ENCODE data around the gene CCT5. TPM values are rescaled to one million over a fixed set of nuclear protein-coding genes. Genes with fewer than 3 reads are reported as not detected.
A peak's percentile ranks its signal among the peaks of the same experiment; 100 is the strongest.

Gene CCT5
- total RNA-seq, 1 experiment from 2014 or later, result 532 TPM

- H3K4me3 Mint-ChIP-seq, result no peak overlapping the region
- H3K9me3 Mint-ChIP-seq, result 0 out of 5 replicates have a peak, but pooled peaks cover 0 to 3% of the 10 kb centered on the region in 2 experiments
- no peaks in the 10 kb centered on the region for H4K20me1 ChIP-seq (ENCODE audit: control insufficient read depth, insufficient read depth, insufficient read length)
- no peak overlapping the region for H3K23ac ChIP-seq (ENCODE audit: insufficient read length, low read depth, low read length)
- no peak overlapping the region for H2AFZ ChIP-seq (ENCODE audit: low read length)
- H4K5ac ChIP-seq (ENCODE audit: insufficient read length, low read depth, low read length), result no peak overlapping the region
- H3K23me2 ChIP-seq (ENCODE audit: insufficient read length, low read depth, low read length, poor library complexity, severe bottlenecking), result no peaks in the 10 kb centered on the region
- H2BK15ac ChIP-seq (ENCODE audit: low read depth, low read length), result no peak overlapping the region
- H3K9me3 ChIP-seq (ENCODE audit: control insufficient read depth, low read depth, low read length), result no peaks in the 10 kb centered on the region
- H3K4me1 Mint-ChIP-seq, result peaks cover 16 to 17% of the 10 kb centered on the region in 2 experiments
- no peaks in the 10 kb centered on the region; the same call in 1 of the 2 replicates for H3K27me3 Mint-ChIP-seq (ENCODE audit: low read depth)
- no peak overlapping the region for H2BK20ac ChIP-seq (ENCODE audit: low read depth, low read length, poor library complexity, severe bottlenecking)
- no peak overlapping the region for H2BK12ac ChIP-seq (ENCODE audit: insufficient read length, low read depth, low read length)
- H3K36me3 Mint-ChIP-seq (ENCODE audit: insufficient read depth in 1 of 3, low read depth in 3 of 3), result peaks cover 19 to 38% (median 32%) of the 10 kb centered on the region in 3 experiments
- no peak overlapping the region for H2AK5ac ChIP-seq (ENCODE audit: insufficient read length, low read length)
- H3K27ac ChIP-seq (ENCODE audit: insufficient read length, low read depth, low read length), result no peak overlapping the region
- H3K56ac ChIP-seq (ENCODE audit: insufficient read length, low read depth, low read length), result no peak overlapping the region
- no peak overlapping the region for H2BK5ac ChIP-seq (ENCODE audit: insufficient read length, low read length)
- no peak for DNase-seq
- H3K27me3 ChIP-seq (ENCODE audit: insufficient read depth, low read length), result no peaks in the 10 kb centered on the region
- H3K27ac Mint-ChIP-seq, result peak overlapping the region in 2 of 3 experiments; percentile 40 to 82; a peak in 3 of 7 replicates
- H3K4me2 ChIP-seq (ENCODE audit: insufficient read depth, insufficient read length, low read length), result no peak overlapping the region
- H3K79me2 ChIP-seq (ENCODE audit: insufficient read depth, low read length), result no peaks in the 10 kb centered on the region
- H3T11ph ChIP-seq (ENCODE audit: low read length), result no peak overlapping the region
- WGBS (ENCODE audit: extremely low coverage, insufficient read length, low lambda C conversion rate), result no CpG with 5 or more reads among the region's 4 CpGs
- H4K91ac ChIP-seq (ENCODE audit: insufficient read length, low read depth, low read length), result no peak overlapping the region
- no peaks in the 10 kb centered on the region for H3K79me1 ChIP-seq (ENCODE audit: insufficient read depth, low read depth, low read length, poor library complexity, severe bottlenecking)
- peaks cover 3% of the 10 kb centered on the region; the same call in 1 of the 2 replicates for H3K4me1 ChIP-seq (ENCODE audit: insufficient read depth, low read length)
- H3K14ac ChIP-seq (ENCODE audit: insufficient read depth, low read length), result no peak overlapping the region
- no peak overlapping the region for H4K8ac ChIP-seq (replicated peaks; ENCODE audit: insufficient read length, low read depth, low read length)
- H2BK120ac ChIP-seq (ENCODE audit: low read depth, low read length, poor library complexity, severe bottlenecking), result no peak overlapping the region
- H3K18ac ChIP-seq (ENCODE audit: insufficient read length, low read depth, low read length), result no peak overlapping the region
- H3K9ac ChIP-seq (ENCODE audit: extremely low read depth, insufficient read length, low read length), result no peak overlapping the region
- no peak overlapping the region for H3K4ac ChIP-seq (ENCODE audit: low read depth, low read length)
- TF ChIP-seq, protein P1, sequence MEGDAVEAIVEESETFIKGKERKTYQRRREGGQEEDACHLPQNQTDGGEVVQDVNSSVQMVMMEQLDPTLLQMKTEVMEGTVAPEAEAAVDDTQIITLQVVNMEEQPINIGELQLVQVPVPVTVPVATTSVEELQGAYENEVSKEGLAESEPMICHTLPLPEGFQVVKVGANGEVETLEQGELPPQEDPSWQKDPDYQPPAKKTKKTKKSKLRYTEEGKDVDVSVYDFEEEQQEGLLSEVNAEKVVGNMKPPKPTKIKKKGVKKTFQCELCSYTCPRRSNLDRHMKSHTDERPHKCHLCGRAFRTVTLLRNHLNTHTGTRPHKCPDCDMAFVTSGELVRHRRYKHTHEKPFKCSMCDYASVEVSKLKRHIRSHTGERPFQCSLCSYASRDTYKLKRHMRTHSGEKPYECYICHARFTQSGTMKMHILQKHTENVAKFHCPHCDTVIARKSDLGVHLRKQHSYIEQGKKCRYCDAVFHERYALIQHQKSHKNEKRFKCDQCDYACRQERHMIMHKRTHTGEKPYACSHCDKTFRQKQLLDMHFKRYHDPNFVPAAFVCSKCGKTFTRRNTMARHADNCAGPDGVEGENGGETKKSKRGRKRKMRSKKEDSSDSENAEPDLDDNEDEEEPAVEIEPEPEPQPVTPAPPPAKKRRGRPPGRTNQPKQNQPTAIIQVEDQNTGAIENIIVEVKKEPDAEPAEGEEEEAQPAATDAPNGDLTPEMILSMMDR (conservative IDR thresholded peaks at IDR 0.05), result no peak
Observed at GRCh38 chr5:10266839-10267238, 16.8 kb downstream of the CCT5 start.

Data from H9 (cell line).